GM12892 (cell line): ENCODE data around the gene KLF6.

Experiments used
- DNase-seq: peaks from one replicate; pipeline ENCODE4 v3.0.0; 2011; ENCODE audit not compliant: insufficient read length
- FAIRE-seq: peaks from 2 replicates; lab custom pipeline; 2011; peaks lifted over from hg19 to GRCh38; lab: Jason Lieb, UNC
- POLR2A ChIP-seq: IDR thresholded peaks from 2 replicates; pipeline ENCODE4 v1.6.1; 2011; ENCODE audit warnings: low read depth, low read length, control low read depth
- POLR2AphosphoS5 ChIP-seq: IDR thresholded peaks from 2 replicates; pipeline ENCODE4 v1.6.1; 2011; ENCODE audit warnings: low read depth, low read length, control low read depth
- TAF1 ChIP-seq: IDR thresholded peaks from 2 replicates; pipeline ENCODE4 v1.6.1; 2011; ENCODE audit warnings: low read depth, mild to moderate bottlenecking, control low read depth, low read length, borderline replicate concordance

KLF6 gene

GRCh38 chr10:3825862-3826351, 40.9 kb upstream of the KLF6 start:
- no peak for DNase-seq
- TF ChIP-seq POLR2AphosphoS5 (no peak), TAF1 (no peak), POLR2A (no peak)
- FAIRE-seq, result no peak

GRCh38 chr10:3825244-3825643, 40.2 kb upstream of the KLF6 start:
- TF ChIP-seq TAF1 (no peak), POLR2AphosphoS5 (no peak), POLR2A (no peak)
- FAIRE-seq (no peak), DNase-seq (no peak)

- no peak for FAIRE-seq
- DNase-seq, result no peak
- TF ChIP-seq POLR2A, result no peak
- no peak for TF ChIP-seq POLR2AphosphoS5
- no peak for TF ChIP-seq TAF1
Observed at GRCh38 chr10:3822541-3823330, 37.7 kb upstream of the KLF6 start.

- DNase-seq, result no peak
- TF ChIP-seq POLR2AphosphoS5, result no peak
- no peak for TF ChIP-seq POLR2A
- no peak for TF ChIP-seq TAF1
- FAIRE-seq, result no peak
Observed at GRCh38 chr10:3820255-3820654, 35.2 kb upstream of the KLF6 start.

GRCh38 chr10:3816995-3817394, 32.0 kb upstream of the KLF6 start:
- no peak for DNase-seq
- FAIRE-seq, result no peak
- no peak for TF ChIP-seq POLR2AphosphoS5
- no peak for TF ChIP-seq POLR2A
- no peak for TF ChIP-seq TAF1

GRCh38 chr10:3814838-3815220, 29.8 kb upstream of the KLF6 start:
- FAIRE-seq (no peak), DNase-seq (no peak)
- TF ChIP-seq POLR2AphosphoS5 (no peak), TAF1 (no peak), POLR2A (no peak)

- no peak for TF ChIP-seq POLR2AphosphoS5
- TF ChIP-seq POLR2A, result no peak
- no peak for TF ChIP-seq TAF1
- FAIRE-seq, result no peak
- no peak for DNase-seq
Observed at GRCh38 chr10:3813986-3814837, 29.2 kb upstream of the KLF6 start.

GRCh38 chr10:3813267-3813666, 28.3 kb upstream of the KLF6 start:
- FAIRE-seq, result no peak
- no peak for TF ChIP-seq TAF1
- TF ChIP-seq POLR2AphosphoS5, result no peak
- no peak for TF ChIP-seq POLR2A
- no peak for DNase-seq

- TF ChIP-seq POLR2A (no peak), POLR2AphosphoS5 (no peak), TAF1 (no peak)
- DNase-seq, result no peak
- FAIRE-seq, result no peak
Observed at GRCh38 chr10:3812141-3812540, 27.1 kb upstream of the KLF6 start.

- no peak for TF ChIP-seq TAF1
- TF ChIP-seq POLR2A, result no peak
- FAIRE-seq, result peak; percentile 74
- DNase-seq, result peak; percentile 30
Observed at GRCh38 chr10:3811291-3811870, 26.4 kb upstream of the KLF6 start.

GRCh38 chr10:3808689-3809199, 23.7 kb upstream of the KLF6 start:
- DNase-seq, result no peak
- no peak for FAIRE-seq
- TF ChIP-seq TAF1 (no peak), POLR2AphosphoS5 (no peak), POLR2A (no peak)
